HCT116 (cell line): ENCODE results near the gene HOXB7. TPM values are rescaled to one million over a fixed set of nuclear protein-coding genes. Genes with fewer than 3 reads are reported as not detected.

ENCODE experiments used
- ATAC-seq: fragments of 200-7000 bp; cut with Tn5 transposase; 2 replicates; pipeline ENCODE4 v1.9.1; 2020; ENCODE audit warnings: mild to moderate bottlenecking, moderate library complexity
- BruUV-seq: library from RNA; stranded (reverse); fragments of 400-500 nt; replicated peaks from 2 replicates; lab custom pipeline; 2021; lab: Mats Ljungman, UMichigan
- CTCF ChIA-PET: fragments of 300-600 bp; sonication (Branson Sonifier 250); formaldehyde crosslinking; loops from one replicate; lab custom pipeline; 2021; ENCODE audit warnings: antibody characterized with exemption; lab: Charles Lee
- POLR2A ChIA-PET: fragments of 300-600, 350-600 bp; sonication (Branson Sonifier 250); formaldehyde crosslinking; loops from one replicate; lab custom pipeline; 2021; ENCODE audit warnings: antibody characterized with exemption; lab: Charles Lee
- RAD21 ChIA-PET, 2 experiments: fragments of 300-600 bp; sonication (Branson Sonifier 250); formaldehyde crosslinking; loops; one replicate each; lab custom pipeline; 2023; ENCODE audit warnings: low total read pairs in 2 of 2; ENCODE audit not compliant: uncharacterized antibody in 2 of 2, unreplicated experiment in 2 of 2, low non-redundant PET in 1 of 2; lab: Charles Lee
- DNase-seq: peaks from one replicate; pipeline ENCODE4 v3.0.0-alpha.2; 2010; ENCODE audit warnings: low read depth, low spot score
- H2AFZ ChIP-seq: fragments of 200-600 bp; shearing (Covaris generic), sonication (generic); 2 replicates; pipeline ENCODE4 v1.6.1; 2017; ENCODE audit warnings: low read depth, mixed run types, mixed read lengths, antibody characterized with exemption, low read length; ENCODE audit not compliant: poor library complexity, severe bottlenecking
- H3K27ac ChIP-seq: 2 replicates; pipeline ENCODE4 v1.5.1; 2012; ENCODE audit warnings: low read depth, low read length
- H3K27me3 ChIP-seq: fragments of 200-600 bp; sonication (generic); 2 replicates; pipeline ENCODE4 v1.6.1; 2016; ENCODE audit warnings: mixed run types, low read length, mixed read lengths; ENCODE audit not compliant: insufficient read depth
- H3K36me3 ChIP-seq, 2 experiments: fragments of 200-500 bp in 1 of 2; fragments of 200-600 bp in 1 of 2; sonication (Bioruptor generic) in 1 of 2; sonication (generic) in 1 of 2; 2 replicates each; pipeline versions ENCODE4 v1.5.1 to v1.6.1; 2014 to 2016; ENCODE audit warnings: low read length in 2 of 2, inconsistent platforms in 1 of 2, mixed read lengths in 1 of 2, mixed run types in 1 of 2; ENCODE audit not compliant: insufficient read depth in 2 of 2, control insufficient read depth in 1 of 2
- H3K4me1 ChIP-seq, 2 experiments: fragments of 200-600 bp in 1 of 2; sonication (generic) in 1 of 2; 2 replicates each; pipeline versions ENCODE4 v1.5.1 to v1.6.1; 2012 to 2017; ENCODE audit warnings: low read length in 2 of 2, inconsistent platforms in 1 of 2, mild to moderate bottlenecking in 1 of 2, mixed read lengths in 1 of 2, mixed run types in 1 of 2, moderate library complexity in 1 of 2; ENCODE audit not compliant: insufficient read depth in 2 of 2, control insufficient read depth in 1 of 2
- H3K4me2 ChIP-seq: fragments of 200-600 bp; sonication (generic); 2 replicates; pipeline ENCODE4 v1.6.1; 2017; ENCODE audit warnings: mixed run types, low read length, mixed read lengths
- H3K4me3 ChIP-seq, 2 experiments: fragments of 200-600 bp in 1 of 2; sonication (generic) in 1 of 2; replicated peaks in 1 of 2; 2 replicates each; pipeline ENCODE4 v1.5.1; 2011 to 2016; ENCODE audit warnings: low read length in 2 of 2, control low read depth in 1 of 2, low read depth in 1 of 2, mild to moderate bottlenecking in 1 of 2, mixed read lengths in 1 of 2, mixed run types in 1 of 2
- H3K79me2 ChIP-seq: fragments of 200-600 bp; sonication (generic); 2 replicates; pipeline ENCODE4 v1.6.1; 2017; ENCODE audit warnings: mild to moderate bottlenecking, mixed run types, low read length, moderate library complexity, mixed read lengths; ENCODE audit not compliant: insufficient read depth
- H3K9ac ChIP-seq: fragments of 200-600 bp; sonication (generic); 2 replicates; pipeline ENCODE4 v1.6.1; 2016; ENCODE audit warnings: low read length, mixed read lengths
- H3K9me2 ChIP-seq: fragments of 200-600 bp; sonication (generic), shearing (Covaris generic); 2 replicates; pipeline ENCODE4 v1.6.1; 2017; ENCODE audit warnings: mixed run types, mild to moderate bottlenecking, moderate library complexity; ENCODE audit not compliant: insufficient read depth
- H3K9me3 ChIP-seq, 2 experiments: fragments of 200-500 bp in 1 of 2; fragments of 200-600 bp in 1 of 2; sonication (Bioruptor generic) in 1 of 2; sonication (generic) in 1 of 2; 2 replicates each; pipeline ENCODE4 v1.6.1; 2014 to 2017; ENCODE audit warnings: low read length in 2 of 2, mixed read lengths in 2 of 2, inconsistent platforms in 1 of 2, low read depth in 1 of 2, mild to moderate bottlenecking in 1 of 2, mixed run types in 1 of 2, moderate library complexity in 1 of 2; ENCODE audit not compliant: control insufficient read depth in 1 of 2, insufficient read depth in 1 of 2
- H4K20me1 ChIP-seq: fragments of 200-600 bp; sonication (generic), shearing (Covaris generic); 2 replicates; pipeline ENCODE4 v1.6.1; 2017; ENCODE audit warnings: mixed run types, mild to moderate bottlenecking, moderate library complexity; ENCODE audit not compliant: insufficient read depth
- CEBPB ChIP-seq: IDR thresholded peaks from 2 replicates; pipeline ENCODE4 v1.6.1; 2012; ENCODE audit warnings: low read depth
- CTCF ChIP-seq, 3 experiments: fragments of 200-600 bp in 1 of 3; sonication (generic) in 1 of 3; IDR thresholded peaks in 2 of 3; conservative IDR thresholded peaks in 1 of 3; 2 replicates each; pipeline ENCODE4 v1.5.1; 2012 to 2017; ENCODE audit warnings: low read depth in 2 of 3, low read length in 2 of 3, antibody characterized with exemption in 1 of 3, borderline replicate concordance in 1 of 3, control low read depth in 1 of 3, mild to moderate bottlenecking in 1 of 3, mixed read lengths in 1 of 3, mixed run types in 1 of 3, moderate library complexity in 1 of 3; ENCODE audit not compliant: insufficient read depth in 1 of 3
- EGR1 ChIP-seq: IDR thresholded peaks from 2 replicates; pipeline ENCODE4 v1.6.1; 2012; ENCODE audit warnings: low read depth
- ELF1 ChIP-seq: IDR thresholded peaks from 2 replicates; pipeline ENCODE4 v1.6.1; 2012; ENCODE audit warnings: low read depth, borderline replicate concordance
- EZH2phosphoT487 ChIP-seq: fragments of 200-600 bp; IDR thresholded peaks from 2 replicates; pipeline ENCODE4 v1.6.1; 2018; ENCODE audit warnings: antibody characterized with exemption, borderline replicate concordance
- FOSL1 ChIP-seq: IDR thresholded peaks from 2 replicates; pipeline ENCODE4 v1.6.1; 2012; ENCODE audit warnings: low read depth
- JUND ChIP-seq: IDR thresholded peaks from 2 replicates; pipeline ENCODE4 v1.6.1; 2012
- MAX ChIP-seq: IDR thresholded peaks from 2 replicates; pipeline ENCODE4 v1.6.1; 2012
- POLR2AphosphoS5 ChIP-seq: IDR thresholded peaks from 2 replicates; pipeline ENCODE4 v1.6.1; 2011; ENCODE audit warnings: mild to moderate bottlenecking, low read depth, low read length, moderate library complexity
- REST ChIP-seq: IDR thresholded peaks from 2 replicates; pipeline ENCODE4 v1.6.1; 2012; ENCODE audit warnings: low read depth
- SIN3A ChIP-seq: IDR thresholded peaks from 2 replicates; pipeline ENCODE4 v1.6.1; 2012; ENCODE audit warnings: low read depth
- SP1 ChIP-seq: IDR thresholded peaks from 2 replicates; pipeline ENCODE4 v1.6.1; 2012; ENCODE audit warnings: low read depth
- SRF ChIP-seq: IDR thresholded peaks from 2 replicates; pipeline ENCODE4 v1.6.1; 2012; ENCODE audit warnings: low read depth
- ZFX ChIP-seq: fragments of 450-650 bp; IDR thresholded peaks from 2 replicates; pipeline ENCODE4 v1.6.1; 2017
- ZNF274 ChIP-seq: fragments of 200-500 bp; sonication (Bioruptor generic); IDR thresholded peaks from 2 replicates; pipeline ENCODE4 v1.6.1; 2014; ENCODE audit warnings: mild to moderate bottlenecking, low read depth, low read length, inconsistent platforms
- intact Hi-C: fragments of 100-400 bp; cut with micrococcal nuclease; formaldehyde crosslinking; loops from 2 replicates; pipeline ENCODE4 v1.10.0; 2022
- total RNA-seq: library from RNA; stranded (reverse); gene quantifications from one replicate; pipeline ENCODE4 v1.2.1, GENCODE V29; 2021; ENCODE audit not compliant: unreplicated experiment
- TF ChIP-seq, protein P1 (sequence below): IDR thresholded peaks from 2 replicates; pipeline ENCODE4 v1.6.1; 2012
- TF ChIP-seq, protein P2 (sequence below): IDR thresholded peaks from 2 replicates; pipeline ENCODE4 v1.6.1; 2011; ENCODE audit warnings: mild to moderate bottlenecking, low read length, moderate library complexity; ENCODE audit not compliant: insufficient replicate concordance; ENCODE audit errors: extremely low read depth

Gene HOXB7
- total RNA-seq, 1 experiment from 2014 or later: 33.6 TPM

- Histone ChIP-seq H3K4me1 (no peaks in the 10 kb centered on the region), H3K27me3 (no peaks in the 10 kb centered on the region), H3K9me2 (no peaks in the 10 kb centered on the region), H3K4me2 (no peak overlapping the region), H3K27ac (no peak overlapping the region), H2AFZ (no peak overlapping the region), H3K9me3 (no peaks in the 10 kb centered on the region), H3K4me3 (no peak overlapping the region), H3K9ac (no peak overlapping the region), H3K79me2 (peaks cover 29% of the 10 kb centered on the region; the same call in 1 of the 2 replicates), H4K20me1 (no peaks in the 10 kb centered on the region), H3K36me3 (no peaks in the 10 kb centered on the region)
- no peak for TF ChIP-seq POLR2AphosphoS5
- TF ChIP-seq REST: no peak
- no peak for TF ChIP-seq ZFX
- TF ChIP-seq ZNF274: no peak
- TF ChIP-seq CTCF (IDR thresholded peaks at IDR 0.05 in 2 of 3, conservative IDR thresholded peaks at IDR 0.05 in 1 of 3; ENCODE audit: borderline replicate concordance in 1 of 3, insufficient read depth in 1 of 3, low read depth in 2 of 3, low read length in 2 of 3): no peak
- TF ChIP-seq MAX: no peak
- no peak for TF ChIP-seq EGR1
- TF ChIP-seq, protein P1, sequence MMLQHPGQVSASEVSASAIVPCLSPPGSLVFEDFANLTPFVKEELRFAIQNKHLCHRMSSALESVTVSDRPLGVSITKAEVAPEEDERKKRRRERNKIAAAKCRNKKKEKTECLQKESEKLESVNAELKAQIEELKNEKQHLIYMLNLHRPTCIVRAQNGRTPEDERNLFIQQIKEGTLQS: no peak
- no peak for TF ChIP-seq CEBPB
- no peak for TF ChIP-seq SIN3A
- no peak for TF ChIP-seq SRF
- TF ChIP-seq SP1: no peak
- TF ChIP-seq FOSL1: no peak
- TF ChIP-seq, protein P2, sequence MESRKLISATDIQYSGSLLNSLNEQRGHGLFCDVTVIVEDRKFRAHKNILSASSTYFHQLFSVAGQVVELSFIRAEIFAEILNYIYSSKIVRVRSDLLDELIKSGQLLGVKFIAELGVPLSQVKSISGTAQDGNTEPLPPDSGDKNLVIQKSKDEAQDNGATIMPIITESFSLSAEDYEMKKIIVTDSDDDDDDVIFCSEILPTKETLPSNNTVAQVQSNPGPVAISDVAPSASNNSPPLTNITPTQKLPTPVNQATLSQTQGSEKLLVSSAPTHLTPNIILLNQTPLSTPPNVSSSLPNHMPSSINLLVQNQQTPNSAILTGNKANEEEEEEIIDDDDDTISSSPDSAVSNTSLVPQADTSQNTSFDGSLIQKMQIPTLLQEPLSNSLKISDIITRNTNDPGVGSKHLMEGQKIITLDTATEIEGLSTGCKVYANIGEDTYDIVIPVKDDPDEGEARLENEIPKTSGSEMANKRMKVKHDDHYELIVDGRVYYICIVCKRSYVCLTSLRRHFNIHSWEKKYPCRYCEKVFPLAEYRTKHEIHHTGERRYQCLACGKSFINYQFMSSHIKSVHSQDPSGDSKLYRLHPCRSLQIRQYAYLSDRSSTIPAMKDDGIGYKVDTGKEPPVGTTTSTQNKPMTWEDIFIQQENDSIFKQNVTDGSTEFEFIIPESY: no peak
- no peak for TF ChIP-seq ELF1
- no peak for TF ChIP-seq JUND
- no peak for TF ChIP-seq EZH2phosphoT487
- ChIA-PET RAD21 (no interaction called here), CTCF (no interaction called here), POLR2A (no interaction called here)
- DNase-seq (no peak), ATAC-seq (no peak)
- BruUV-seq: no TSS peak
- intact Hi-C loops: no loop called here
Measured at GRCh38 chr17:48564188-48565021, 46.4 kb downstream of the HOXB7 start.
